HUES6 (cell line): ENCODE measurements around the gene UQCRH.
"Not testable (repeated sequence)": the region's sequence is repeated elsewhere in the genome, so short reads cannot be mapped to it uniquely, and the experiment has no call there.

Experiments used
- H3K27ac ChIP-seq: 2 replicates; pipeline ENCODE4 v1.7.0; 2013; ENCODE audit warnings: low read depth, mild to moderate bottlenecking, low read length, inconsistent platforms
- H3K27me3 ChIP-seq: 2 replicates; pipeline ENCODE4 v1.6.1; 2013; ENCODE audit warnings: low read length; ENCODE audit not compliant: control insufficient read depth, insufficient read depth
- H3K36me3 ChIP-seq: 2 replicates; pipeline ENCODE4 v1.6.1; 2013; ENCODE audit warnings: low read length; ENCODE audit not compliant: control insufficient read depth, insufficient read depth
- H3K4me1 ChIP-seq: 2 replicates; pipeline ENCODE4 v1.6.1; 2013; ENCODE audit warnings: low read length; ENCODE audit not compliant: control insufficient read depth, insufficient read depth
- H3K4me3 ChIP-seq: 2 replicates; pipeline ENCODE4 v1.5.1; 2013; ENCODE audit warnings: low read depth, low read length
- H3K9ac ChIP-seq: one replicate; pipeline ENCODE4 v1.6.1; 2013; ENCODE audit warnings: mild to moderate bottlenecking, low read length
- H3K9me3 ChIP-seq: 2 replicates; pipeline ENCODE4 v1.6.1; 2013; ENCODE audit warnings: low read depth, low read length; ENCODE audit not compliant: control insufficient read depth, insufficient read depth

Gene UQCRH

GRCh38 chr1:46352363-46352762 is 48.9 kb downstream of the UQCRH start:
- H3K27ac ChIP-seq, result no peak overlapping the region
- peaks cover 65% of the 10 kb centered on the region for H3K36me3 ChIP-seq
- H3K4me1 ChIP-seq, result no peaks in the 10 kb centered on the region
- H3K27me3 ChIP-seq, result no peaks in the 10 kb centered on the region
- no peak overlapping the region for H3K9ac ChIP-seq
- H3K9me3 ChIP-seq, result no peaks in the 10 kb centered on the region
- H3K4me3 ChIP-seq, result no peak overlapping the region

- not testable (repeated sequence) for H3K4me1 ChIP-seq, H3K9ac ChIP-seq, H3K27ac ChIP-seq, H3K27me3 ChIP-seq, H3K4me3 ChIP-seq, H3K9me3 ChIP-seq
- H3K36me3 ChIP-seq, result peaks cover 57% of the 10 kb centered on the region
Observed at GRCh38 chr1:46355920-46356319, 52.4 kb downstream of the UQCRH start.

GRCh38 chr1:46362158-46362557 is 58.7 kb downstream of the UQCRH start:
- peaks cover 63% of the 10 kb centered on the region for H3K36me3 ChIP-seq
- no peaks in the 10 kb centered on the region for H3K9me3 ChIP-seq
- no peak overlapping the region for H3K4me3 ChIP-seq
- H3K9ac ChIP-seq, result no peak overlapping the region
- no peak overlapping the region for H3K27ac ChIP-seq
- H3K27me3 ChIP-seq, result no peaks in the 10 kb centered on the region
- no peaks in the 10 kb centered on the region for H3K4me1 ChIP-seq

GRCh38 chr1:46363121-46363520 is 59.6 kb downstream of the UQCRH start:
- Histone ChIP-seq H3K36me3 (peaks cover 63% of the 10 kb centered on the region), H3K9ac (no peak overlapping the region), H3K27ac (no peak overlapping the region), H3K27me3 (no peaks in the 10 kb centered on the region), H3K9me3 (no peaks in the 10 kb centered on the region), H3K4me3 (no peak overlapping the region), H3K4me1 (no peaks in the 10 kb centered on the region)

GRCh38 chr1:46364612-46365011 is 61.1 kb downstream of the UQCRH start:
- H3K27me3 ChIP-seq, result no peaks in the 10 kb centered on the region
- no peak overlapping the region for H3K4me3 ChIP-seq
- no peak overlapping the region for H3K9ac ChIP-seq
- no peaks in the 10 kb centered on the region for H3K9me3 ChIP-seq
- H3K27ac ChIP-seq, result no peak overlapping the region
- peaks cover 61% of the 10 kb centered on the region for H3K36me3 ChIP-seq
- no peaks in the 10 kb centered on the region for H3K4me1 ChIP-seq

- not testable (repeated sequence) for H3K27ac ChIP-seq, H3K27me3 ChIP-seq, H3K4me1 ChIP-seq, H3K9me3 ChIP-seq, H3K4me3 ChIP-seq, H3K9ac ChIP-seq
- peaks cover 55% of the 10 kb centered on the region for H3K36me3 ChIP-seq
Observed at GRCh38 chr1:46365796-46366195, 62.3 kb downstream of the UQCRH start.
